HepG2 (cell line): ENCODE measurements around the gene CACHD1. TPM values are rescaled to one million over a fixed set of nuclear protein-coding genes. Genes with fewer than 3 reads are reported as not detected.

Experiments used
- microRNA-seq: library from miRNA; unstranded; fragments of <30 nt; microRNA quantifications from one replicate; pipeline ENCODE4, GENCODE V29; 2020
- polyA plus RNA-seq, 8 experiments: library from polyadenylated mRNA; depleted of rRNA in 3 of 8; stranded (reverse) in 7 of 8; unstranded in 1 of 8; fragments of >200 nt; fragmentation: Illumina TruSeq in 4 of 8; extraction: Trizol in 4 of 8; gene quantifications; 2 replicates each; pipeline versions ENCODE4 v1.2.1 to v1.2.3, GENCODE V29; 2011 to 2016; ENCODE audit warnings: low read depth in 4 of 8, missing spikeins in 1 of 8, mixed read lengths in 1 of 8; ENCODE audit not compliant: insufficient read depth in 1 of 8
- small RNA-seq, 3 experiments: library from RNA; depleted of rRNA; stranded (forward); fragments of <200 nt; gene quantifications; one replicate each; pipeline ENCODE3, GENCODE V24; 2012; ENCODE audit warnings: low read depth in 2 of 3, low replicate concordance in 1 of 3; ENCODE audit not compliant: insufficient read length in 3 of 3, insufficient read depth in 2 of 3
- total RNA-seq, 5 experiments: library from RNA; depleted of rRNA; stranded (reverse); fragments of >200 nt; fragmentation: Illumina TruSeq; extraction: Trizol; gene quantifications; 2 replicates each; pipeline ENCODE4 v1.2.3, GENCODE V29; 2016; ENCODE audit warnings: low read depth in 1 of 5

Gene CACHD1
- total and polyA plus RNA-seq, 2 of the 13 experiments (the other 11 are each of a cell fraction or from before 2014, with no cell fraction given): 0.11 TPM; not detected in 1

Small RNA genes lying within 50 kb of the gene (microRNA-seq; reads per million reads assigned to microRNA genes)
- not detected for gene MIR4794

Small RNA genes lying within 50 kb of the gene (small RNA-seq; reads per million reads assigned to genes)
- gene MIR4794: 0 reads per million in 3 experiments
